ENCODE results near the gene WDR7.
A peak's percentile ranks its signal among the peaks of the same experiment; 100 is the strongest.

The WDR7 gene

DNA sequence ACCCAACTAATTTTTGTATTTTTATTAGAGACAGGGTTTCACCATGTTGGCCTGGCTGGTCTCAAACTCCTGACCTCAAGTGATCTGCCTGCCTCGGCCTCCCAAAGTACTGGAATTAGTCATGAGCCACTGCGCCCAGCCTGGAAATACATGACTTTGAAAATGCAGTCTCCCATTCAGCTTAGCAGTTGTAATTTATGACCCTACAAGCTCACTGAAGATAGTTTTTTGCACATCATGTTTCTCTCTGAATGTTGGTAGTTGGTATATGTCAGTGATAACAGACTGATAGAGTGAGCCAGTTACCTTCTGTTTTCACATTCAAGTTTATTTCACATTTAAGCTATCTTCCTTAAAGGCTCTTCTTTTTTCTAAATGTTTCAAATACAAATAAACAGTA, 7.1 kb downstream of the WDR7 start:
- DNase-seq, result no peak

DNA sequence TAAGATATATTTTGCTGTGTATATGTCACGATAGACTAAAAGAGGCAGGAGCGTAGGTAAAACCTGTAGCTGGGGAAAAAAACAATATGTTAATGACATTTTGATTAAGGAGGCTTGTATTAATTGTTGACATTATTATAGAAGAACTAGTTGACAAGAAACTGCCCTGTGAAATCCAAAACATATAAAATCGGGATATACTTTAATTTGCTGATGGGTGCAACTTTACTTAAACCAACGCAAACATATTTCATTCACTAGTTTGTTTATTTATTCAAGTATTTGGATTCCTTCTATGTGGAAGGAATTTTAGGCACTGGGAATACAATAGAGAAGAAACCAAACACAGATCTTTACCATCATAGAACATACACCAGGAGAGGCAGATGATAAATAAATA, 8.0 kb downstream of the WDR7 start:
- DNase-seq, result no peak

DNA sequence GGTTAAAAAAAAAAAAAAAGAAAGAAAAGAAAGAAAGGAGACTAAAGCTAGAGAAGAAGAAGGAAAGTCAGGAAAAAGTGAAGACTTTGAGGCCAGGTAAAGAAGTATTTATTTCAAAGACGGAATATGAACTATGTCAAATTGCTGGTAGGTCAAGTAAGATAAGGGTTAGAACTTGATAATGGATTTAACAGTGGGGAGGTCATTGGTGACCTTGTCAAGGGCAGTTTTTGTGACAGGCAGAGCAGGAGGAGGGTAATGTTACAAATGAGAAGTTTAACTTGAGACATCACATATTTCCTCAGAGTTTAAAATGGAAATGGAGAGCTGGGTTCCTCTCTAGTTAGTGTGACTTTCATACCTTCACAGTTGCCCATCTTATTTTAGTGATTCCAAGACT, 9.5 kb downstream of the WDR7 start:
- no peak for DNase-seq

DNA sequence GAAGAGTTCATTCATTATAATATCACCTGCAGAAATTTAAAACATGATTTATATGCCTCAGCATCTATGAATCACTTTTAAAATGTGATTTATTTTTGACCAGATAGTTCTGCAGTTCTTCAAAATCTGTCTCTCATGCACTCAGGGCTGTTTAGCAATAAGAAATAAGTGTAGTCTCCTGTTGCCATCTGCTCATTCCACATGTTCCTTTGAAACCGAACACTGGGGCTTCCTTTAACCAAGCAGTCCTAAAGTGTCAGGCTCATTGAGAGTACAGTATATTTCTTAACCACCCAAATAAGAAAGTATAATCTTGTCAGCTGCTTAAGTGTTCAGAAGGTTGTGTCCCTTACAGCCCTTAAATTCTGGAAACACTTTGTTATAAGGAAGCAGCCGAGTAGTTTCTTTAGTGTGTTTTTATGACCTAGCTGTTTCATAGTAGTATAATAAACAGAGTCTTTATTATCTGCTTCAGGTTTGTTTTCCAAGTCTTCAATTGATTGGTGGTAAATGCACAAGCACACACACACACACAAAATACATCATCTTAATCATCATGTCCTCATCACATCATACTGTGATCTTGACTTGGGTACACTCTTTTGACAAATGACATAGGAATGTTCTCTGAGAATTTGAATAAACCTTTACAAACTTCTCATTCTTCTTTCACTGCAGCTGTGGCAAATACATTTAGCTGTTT, 10.4 kb downstream of the WDR7 start:
- DNase-seq, result no peak

GRCh38 chr18:56662063-56662408, 10.9 kb downstream of the WDR7 start:
- no peak for DNase-seq

DNA sequence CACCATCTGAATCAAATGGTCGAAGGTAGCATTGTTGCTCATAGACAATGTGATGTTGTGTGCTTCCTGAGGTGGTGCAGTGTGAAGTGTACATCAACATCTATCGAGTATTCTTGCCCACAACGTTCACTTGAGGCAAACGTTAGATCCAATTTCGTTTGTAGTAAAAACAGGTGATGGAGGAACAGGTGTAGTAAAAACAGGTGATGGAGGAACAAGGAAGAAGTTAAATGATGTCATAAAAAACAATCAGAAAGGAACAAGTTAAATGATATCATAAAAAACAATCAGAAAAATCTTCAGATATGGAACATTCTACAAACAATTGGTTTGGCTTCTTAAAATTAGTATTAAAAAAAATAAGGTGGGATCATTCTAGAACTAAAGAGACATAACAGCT, 11.3 kb downstream of the WDR7 start:
- no peak for DNase-seq

DNA sequence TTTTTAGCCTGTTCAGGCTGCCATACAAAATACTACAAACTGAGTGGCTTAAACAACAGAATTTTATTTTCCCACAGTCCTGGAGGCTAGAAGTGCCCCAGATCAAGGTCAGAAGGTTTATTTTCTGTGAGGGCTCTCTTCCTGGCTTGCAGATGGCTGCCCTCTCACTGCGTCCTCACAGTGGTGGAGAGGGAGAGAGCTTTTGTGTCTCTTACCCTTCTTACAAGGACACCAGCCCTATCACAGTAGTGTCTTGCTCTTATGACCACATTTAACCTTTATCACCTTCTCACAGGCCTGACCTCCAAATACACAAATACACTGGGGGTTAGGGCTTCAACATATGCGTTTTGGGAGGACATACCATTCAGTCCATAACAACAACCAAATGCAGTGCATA, 11.7 kb downstream of the WDR7 start:
- DNase-seq, result no peak

DNA sequence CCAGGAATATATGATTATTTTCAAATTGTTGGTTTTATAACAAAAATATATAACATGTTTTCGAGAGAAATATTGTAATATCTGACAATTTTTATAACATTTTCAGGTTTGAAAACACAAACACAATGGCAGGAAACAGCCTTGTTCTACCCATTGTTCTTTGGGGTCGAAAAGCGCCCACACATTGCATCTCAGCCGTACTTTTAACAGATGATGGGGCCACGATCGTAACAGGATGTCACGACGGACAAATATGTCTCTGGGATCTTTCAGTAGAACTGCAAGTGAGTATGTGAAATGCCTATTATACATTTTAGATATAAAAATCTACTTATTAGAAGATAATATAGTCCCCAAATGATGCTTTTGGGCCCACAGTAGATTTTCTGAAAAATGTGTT, 21.2 kb downstream of the WDR7 start:
- DNase-seq, result no peak

DNA sequence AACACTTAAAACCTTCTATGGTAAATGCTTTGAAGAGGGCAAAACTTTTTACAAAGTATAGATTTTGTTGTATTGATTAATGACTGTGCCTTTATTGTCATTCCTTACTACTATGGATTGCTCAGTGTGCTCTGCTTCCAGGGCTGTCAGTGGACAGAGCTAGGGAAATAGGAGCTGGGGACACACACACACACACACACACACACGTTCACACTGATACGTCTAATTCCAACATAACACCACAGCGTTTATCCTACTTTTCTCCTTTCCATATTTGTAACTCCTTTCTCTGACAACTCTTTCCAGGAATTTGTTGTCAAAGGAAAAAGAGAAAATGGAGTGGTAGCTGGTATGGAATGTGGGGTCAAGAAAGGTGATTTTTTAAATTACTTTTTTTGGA, 21.8 kb downstream of the WDR7 start:
- DNase-seq, result no peak

GRCh38 chr18:56676639-56677038, 25.5 kb downstream of the WDR7 start:
- no peak for DNase-seq

- no peak for DNase-seq
Measured at GRCh38 chr18:56678836-56679565, 27.8 kb downstream of the WDR7 start.

DNA sequence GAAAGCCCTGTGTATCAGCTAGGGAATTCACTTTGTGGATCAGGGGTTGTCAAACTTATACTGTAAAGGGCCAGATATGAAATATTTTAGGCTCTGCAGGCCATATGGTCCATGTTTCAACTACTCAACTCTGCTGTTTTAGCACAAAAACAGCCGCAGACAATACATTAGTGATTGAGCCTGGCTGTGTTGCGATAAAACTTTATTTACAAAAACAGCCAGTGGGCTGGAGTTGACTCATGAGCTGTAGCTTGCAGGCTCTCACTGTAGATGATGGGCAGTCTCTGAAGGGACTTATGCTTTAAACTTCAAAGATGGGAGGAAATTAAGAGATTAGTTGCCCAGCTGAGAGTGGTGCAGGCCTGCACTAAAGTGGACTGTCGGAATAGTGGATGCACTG, 33.1 kb downstream of the WDR7 start:
- no peak for DNase-seq

DNA sequence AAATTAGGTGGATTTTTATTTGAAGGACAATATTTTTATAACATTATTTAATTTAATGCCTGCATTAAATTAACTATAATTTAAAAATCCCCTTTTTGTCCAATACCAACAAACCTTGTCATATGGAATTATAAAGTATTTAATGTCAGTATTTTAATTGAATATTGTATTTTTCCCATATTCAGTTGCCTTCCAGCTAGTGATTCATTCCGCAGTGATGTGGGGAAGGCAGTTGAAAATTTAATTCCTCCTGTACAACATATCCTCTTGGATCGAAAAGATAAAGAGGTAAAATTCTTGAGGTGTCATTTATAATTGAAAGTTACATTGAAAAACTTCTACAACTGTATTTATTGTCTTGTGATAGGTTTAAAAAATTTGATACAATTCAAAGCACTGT, 40.4 kb downstream of the WDR7 start:
- DNase-seq, result no peak

- no peak for DNase-seq
Measured at GRCh38 chr18:56696966-56697365, 45.8 kb downstream of the WDR7 start.

DNA sequence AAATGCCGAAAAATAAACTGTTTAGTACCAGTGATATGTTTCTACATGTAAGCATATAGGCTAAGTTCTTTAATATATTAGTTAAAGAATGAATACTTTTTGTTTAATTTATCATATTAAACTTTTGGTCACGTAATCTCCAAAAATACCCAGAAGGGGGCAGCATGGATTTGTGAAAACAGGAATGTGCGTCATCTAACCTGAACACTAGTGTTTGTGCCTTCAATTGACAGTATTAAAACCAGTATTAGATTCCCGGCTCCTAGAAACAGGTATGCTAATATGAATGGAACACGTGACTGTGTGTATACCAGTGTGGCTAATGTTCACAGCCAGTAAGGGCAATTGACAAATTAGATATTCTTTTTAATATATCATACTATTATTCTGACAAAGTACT, 51.8 kb downstream of the WDR7 start:
- DNase-seq, result peak in 1 of 2 donors; percentile 45

DNA sequence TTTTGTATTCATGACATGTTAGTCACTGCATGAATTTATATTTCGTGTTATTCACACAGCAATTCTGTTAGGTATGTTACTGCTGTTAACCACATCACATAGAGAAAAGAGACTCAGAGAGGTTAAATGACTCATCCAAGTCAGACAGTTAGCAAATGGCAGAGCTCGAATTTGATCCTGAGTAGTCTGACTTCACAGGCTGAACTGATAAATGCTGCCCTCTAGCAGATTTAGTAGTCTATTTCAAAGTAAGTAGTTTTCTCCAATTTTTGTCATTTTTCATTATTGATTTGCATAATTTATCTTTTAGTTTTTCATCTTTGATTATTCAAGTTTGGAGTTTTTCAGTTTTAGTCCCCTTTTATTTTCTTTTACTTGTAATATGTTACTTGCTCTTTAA, 58.3 kb downstream of the WDR7 start:
- peak; percentile 21 to 68 for DNase-seq

DNA sequence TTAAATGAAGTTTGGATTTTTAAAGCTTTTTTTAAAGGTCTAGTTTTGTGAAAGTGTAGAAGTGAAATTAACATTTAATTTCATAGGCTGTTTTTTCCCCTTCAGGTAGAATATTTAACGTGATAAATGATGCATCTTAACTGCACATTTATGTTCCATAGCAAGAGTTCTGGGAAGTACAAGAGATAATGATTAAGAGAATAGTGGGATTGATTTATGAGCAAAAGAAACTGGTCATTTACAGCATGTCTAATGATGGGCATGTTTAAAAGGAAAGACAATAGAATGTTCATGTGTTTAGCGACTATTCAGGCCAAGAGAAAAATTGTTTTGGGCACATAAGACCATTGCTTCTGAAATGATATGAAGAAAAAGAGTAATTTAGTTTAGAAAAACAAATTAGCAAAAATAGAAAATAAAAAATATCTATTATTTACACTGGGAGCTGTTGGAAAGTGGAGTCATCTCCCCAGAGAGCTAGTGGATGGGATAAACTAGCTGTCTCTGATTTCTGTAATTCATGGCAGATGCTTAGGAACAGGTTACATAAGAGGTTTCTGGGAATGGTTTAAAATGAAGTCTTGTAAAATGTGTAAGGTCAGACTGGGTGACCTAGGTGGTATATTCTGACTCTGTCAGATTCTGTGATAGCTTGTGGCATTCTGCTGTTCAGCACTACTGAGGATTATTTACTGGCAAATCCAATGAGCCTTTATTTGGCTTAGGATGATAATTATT, 60.7 kb downstream of the WDR7 start:
- no peak for DNase-seq

DNA sequence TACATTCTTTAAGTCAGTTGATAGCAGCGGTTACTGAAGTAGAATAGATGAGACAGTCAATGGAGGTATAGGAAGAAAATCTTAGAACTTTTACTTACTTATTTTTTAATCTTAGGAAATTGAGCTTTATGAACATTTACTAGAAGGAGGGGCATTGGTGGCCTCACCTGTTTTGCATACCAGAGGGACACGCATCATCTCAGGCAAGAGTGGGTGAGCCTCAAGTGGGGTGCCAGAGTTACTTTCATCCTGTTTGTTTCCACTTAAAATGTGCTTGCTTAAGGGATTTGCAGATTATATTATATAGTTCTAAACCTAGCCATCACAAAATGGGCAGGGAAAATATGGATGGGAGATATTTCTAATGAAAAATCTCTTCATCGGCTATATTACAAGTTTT, 61.6 kb downstream of the WDR7 start:
- DNase-seq, result no peak

DNA sequence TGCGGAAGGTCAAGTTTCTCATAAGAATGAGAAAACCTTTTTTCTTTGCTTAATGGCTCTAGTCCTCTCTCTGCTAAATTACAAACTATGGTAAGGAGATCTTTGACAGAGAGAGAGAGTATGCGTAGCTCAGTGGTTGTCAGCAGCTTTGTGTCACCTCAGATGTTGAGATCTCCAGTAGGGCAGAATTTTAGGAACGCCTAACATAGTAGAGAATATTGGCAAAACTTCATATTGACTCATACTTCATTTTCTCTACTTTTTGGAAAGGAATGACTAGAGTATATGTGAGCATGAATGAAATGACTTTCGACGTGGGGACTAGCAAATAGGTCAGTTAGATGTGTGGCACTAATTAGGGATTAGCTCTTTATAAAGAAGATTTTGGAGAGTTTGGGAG, 64.0 kb downstream of the WDR7 start:
- no peak for DNase-seq

DNA sequence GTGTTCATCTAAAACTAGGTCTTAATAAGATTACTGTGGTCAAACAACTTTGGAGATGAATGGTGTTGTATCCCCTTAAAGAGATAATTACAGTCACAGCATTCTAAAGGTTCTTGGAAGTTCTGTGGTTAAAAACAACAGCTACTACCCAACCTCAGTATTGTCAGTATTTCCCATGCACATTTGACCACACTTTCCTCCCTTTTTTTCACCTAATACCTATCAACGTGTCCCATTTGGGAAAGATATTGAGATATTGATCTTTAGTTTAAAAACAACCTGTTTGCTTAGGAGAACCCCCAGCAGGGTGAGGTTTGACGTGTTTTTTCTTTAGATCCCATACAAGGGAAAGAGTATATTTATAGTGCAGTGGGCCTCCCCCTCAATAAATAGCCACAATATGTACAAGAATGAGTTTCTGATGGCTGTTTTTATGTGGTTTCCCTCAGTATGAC, 65.6 kb downstream of the WDR7 start:
- DNase-seq, result no peak

- no peak for DNase-seq
Measured at GRCh38 chr18:56721031-56721430, 69.9 kb downstream of the WDR7 start.

DNA sequence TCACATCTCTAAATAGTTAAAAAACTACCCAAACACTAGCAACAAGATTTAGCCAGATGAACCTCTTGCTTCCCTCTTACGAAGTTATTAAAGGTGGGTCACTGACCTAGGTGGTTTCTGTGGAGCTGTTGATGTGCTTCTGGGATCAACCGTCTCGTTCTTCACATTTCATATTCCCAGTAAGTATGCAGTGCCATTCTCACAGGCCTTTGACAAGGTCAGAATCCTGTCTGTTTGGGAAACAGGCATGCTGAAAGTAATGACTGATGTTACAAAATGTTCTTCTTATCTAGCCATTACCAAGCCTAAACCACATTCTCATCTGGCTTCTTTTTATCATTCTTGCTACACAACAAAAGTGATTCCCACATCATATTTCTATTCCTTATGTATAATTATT, 70.3 kb downstream of the WDR7 start:
- no peak for DNase-seq

DNA sequence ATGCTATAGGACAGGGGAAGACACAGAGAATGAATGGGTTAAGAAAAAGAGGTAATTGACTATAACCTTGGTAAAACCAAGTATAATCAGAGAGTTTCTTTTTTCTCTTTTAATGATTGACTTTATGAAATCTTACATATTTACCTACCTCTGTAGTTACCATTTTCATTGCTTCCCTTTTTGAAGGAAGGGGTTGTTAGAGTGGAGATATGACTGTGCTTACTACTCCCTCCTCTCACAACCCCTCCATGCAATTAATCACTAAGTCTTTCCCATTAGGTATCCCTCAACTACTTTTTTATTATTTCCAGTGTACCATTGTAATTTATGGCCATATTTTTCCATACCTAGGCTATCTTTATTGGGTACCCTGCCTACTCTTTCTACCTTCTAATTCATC, 71.4 kb downstream of the WDR7 start:
- no peak for DNase-seq

- no peak for DNase-seq
Measured at GRCh38 chr18:56723068-56723467, 71.9 kb downstream of the WDR7 start.

Measured in CD4-positive, alpha-beta T cell treated with Interleukin-4 for 1 hour (primary cell).